HUES48 (cell line): ENCODE measurements around the gene FERMT3.

Experiments used
- H3K27ac ChIP-seq: one replicate; pipeline ENCODE4 v1.7.0; 2013; ENCODE audit warnings: low read depth, low read length, inconsistent platforms
- H3K27me3 ChIP-seq: 2 replicates; pipeline ENCODE4 v1.6.1; 2013; ENCODE audit warnings: mild to moderate bottlenecking, low read length; ENCODE audit not compliant: control insufficient read depth, insufficient read depth
- H3K36me3 ChIP-seq: 2 replicates; pipeline ENCODE4 v1.6.1; 2013; ENCODE audit warnings: low read length; ENCODE audit not compliant: control insufficient read depth, insufficient read depth
- H3K4me1 ChIP-seq: 2 replicates; pipeline ENCODE4 v1.6.1; 2013; ENCODE audit warnings: mild to moderate bottlenecking, low read length; ENCODE audit not compliant: control insufficient read depth, insufficient read depth
- H3K4me3 ChIP-seq: 2 replicates; pipeline ENCODE4 v1.5.1; 2013; ENCODE audit warnings: mild to moderate bottlenecking, low read depth, low read length
- H3K9ac ChIP-seq: 2 replicates; pipeline ENCODE4 v1.6.1; 2013; ENCODE audit warnings: mild to moderate bottlenecking, low read depth, low read length, moderate library complexity
- H3K9me3 ChIP-seq: 2 replicates; pipeline ENCODE4 v1.6.1; 2013; ENCODE audit warnings: low read length; ENCODE audit not compliant: control insufficient read depth, insufficient read depth

Gene FERMT3

DNA sequence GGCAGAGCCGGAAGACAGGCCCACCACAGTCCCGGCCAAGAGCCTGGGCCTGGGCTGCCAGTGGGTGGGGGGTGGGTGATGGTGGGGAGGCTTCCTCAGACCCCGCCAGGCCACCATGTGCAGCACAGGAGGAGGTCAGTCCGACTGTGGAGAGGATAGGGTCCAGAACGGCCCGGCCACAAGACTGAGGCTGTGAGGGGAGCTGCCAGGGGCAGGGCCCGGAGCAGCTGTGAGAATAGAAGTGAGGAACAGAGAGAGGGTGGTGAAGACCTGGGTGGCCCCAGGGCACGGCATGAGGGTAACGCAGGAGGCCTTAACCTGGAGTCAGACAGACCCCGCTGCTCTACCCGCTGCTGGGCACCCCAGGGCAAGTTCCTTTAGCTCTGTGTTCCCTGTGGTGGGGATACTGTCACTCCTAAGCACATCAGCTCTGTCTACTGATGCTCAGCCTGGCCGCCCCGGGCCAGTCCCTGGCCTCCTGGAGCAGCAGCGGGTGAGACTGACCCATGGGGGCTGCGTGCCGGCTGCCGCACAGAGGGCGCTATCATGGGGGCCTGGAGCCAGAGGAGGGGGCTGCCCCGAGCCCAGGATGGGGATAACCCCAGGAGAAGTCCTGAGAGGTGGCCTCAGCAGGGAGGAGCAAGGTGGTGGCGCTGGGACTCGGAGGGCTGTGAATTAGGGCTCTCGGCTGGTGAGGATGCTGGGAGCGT lies 1.7 kb downstream of the FERMT3 start:
- H3K4me1 ChIP-seq = no peaks in the 10 kb centered on the region
- H3K4me3 ChIP-seq = no peak overlapping the region
- H3K27me3 ChIP-seq = no peaks in the 10 kb centered on the region
- H3K36me3 ChIP-seq = peaks cover 54% of the 10 kb centered on the region
- no peak overlapping the region for H3K27ac ChIP-seq
- no peak overlapping the region for H3K9ac ChIP-seq
- no peaks in the 10 kb centered on the region for H3K9me3 ChIP-seq

DNA sequence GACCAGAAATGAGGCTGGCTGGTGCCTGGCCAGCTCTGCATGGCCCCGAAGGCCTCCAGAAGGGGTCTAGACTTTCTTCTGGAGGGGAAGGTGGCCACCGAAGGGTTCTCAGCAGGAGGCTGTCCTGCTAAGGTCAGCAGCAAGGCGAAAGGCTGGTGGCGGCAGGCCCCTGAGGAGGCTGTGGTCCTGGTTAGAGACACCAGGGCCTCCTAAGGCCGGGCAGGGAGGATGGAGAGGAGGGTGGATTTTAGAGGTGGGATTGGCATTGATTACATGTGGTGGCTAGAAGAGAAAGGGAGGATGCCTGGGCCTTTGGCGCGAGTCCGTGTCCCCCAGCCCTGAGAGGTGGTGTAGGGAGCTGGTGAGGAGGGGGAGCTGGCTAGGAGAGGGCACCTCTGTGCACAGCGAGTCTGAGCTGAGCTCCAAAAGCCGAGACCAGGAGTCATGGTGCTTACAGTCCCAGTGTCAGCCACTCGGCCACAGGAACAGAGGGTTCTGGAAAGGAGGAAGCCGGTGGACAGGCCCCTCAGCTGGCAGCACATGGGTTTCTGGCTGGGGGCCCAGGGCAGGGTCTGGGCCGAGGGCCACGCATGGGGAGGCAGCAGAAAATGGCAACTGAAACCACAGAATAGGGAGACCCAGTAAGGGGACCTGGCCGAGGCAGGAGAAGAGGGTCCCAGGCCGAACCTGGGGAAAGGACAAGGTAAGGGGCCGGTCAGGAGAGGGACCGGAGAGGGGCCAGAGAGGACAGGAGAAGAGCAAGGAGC lies 2.5 kb downstream of the FERMT3 start:
- Histone ChIP-seq H3K9me3 (no peaks in the 10 kb centered on the region), H3K4me3 (no peak overlapping the region), H3K4me1 (no peaks in the 10 kb centered on the region), H3K36me3 (peaks cover 47% of the 10 kb centered on the region), H3K9ac (no peak overlapping the region), H3K27ac (no peak overlapping the region), H3K27me3 (no peaks in the 10 kb centered on the region)

GRCh38 chr11:64209563-64209843 lies 3.0 kb downstream of the FERMT3 start:
- no peaks in the 10 kb centered on the region for H3K9me3 ChIP-seq
- no peak overlapping the region for H3K4me3 ChIP-seq
- H3K36me3 ChIP-seq = peaks cover 42% of the 10 kb centered on the region
- no peak overlapping the region for H3K9ac ChIP-seq
- no peak overlapping the region for H3K27ac ChIP-seq
- no peaks in the 10 kb centered on the region for H3K4me1 ChIP-seq
- no peaks in the 10 kb centered on the region for H3K27me3 ChIP-seq

DNA sequence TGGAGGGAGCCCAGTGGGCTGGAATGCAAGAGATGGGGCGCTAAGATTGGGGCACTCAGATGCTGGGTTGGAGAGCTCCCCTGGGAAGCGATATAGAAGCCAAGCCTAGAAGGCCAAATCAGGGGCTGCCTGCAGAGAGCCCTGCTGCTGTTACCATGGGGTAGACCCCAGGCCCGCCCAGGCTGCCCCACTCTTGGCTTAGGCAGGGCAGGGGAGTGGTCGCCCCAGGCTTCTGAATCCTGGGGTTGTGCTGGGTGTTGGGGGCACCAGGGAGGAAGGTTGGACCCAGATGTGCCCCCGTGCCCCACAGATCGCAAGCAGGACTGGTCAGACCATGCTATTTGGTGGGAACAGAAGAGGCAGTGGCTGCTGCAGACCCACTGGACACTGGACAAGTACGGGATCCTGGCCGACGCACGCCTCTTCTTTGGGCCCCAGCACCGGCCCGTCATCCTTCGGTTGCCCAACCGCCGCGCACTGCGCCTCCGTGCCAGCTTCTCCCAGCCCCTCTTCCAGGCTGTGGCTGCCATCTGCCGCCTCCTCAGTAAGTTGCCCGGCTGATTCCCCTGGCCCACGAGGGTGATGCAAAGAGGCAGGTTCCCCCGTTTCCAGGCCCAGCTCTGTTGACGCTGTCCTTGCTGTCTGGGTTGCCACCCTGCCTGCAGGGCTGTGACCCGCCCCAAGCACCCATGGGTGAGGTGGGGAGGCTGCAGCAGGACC lies 3.9 kb downstream of the FERMT3 start:
- Histone ChIP-seq H3K27me3 (no peaks in the 10 kb centered on the region), H3K36me3 (peaks cover 37% of the 10 kb centered on the region), H3K9me3 (no peaks in the 10 kb centered on the region), H3K4me3 (no peak overlapping the region), H3K4me1 (no peaks in the 10 kb centered on the region), H3K9ac (no peak overlapping the region), H3K27ac (no peak overlapping the region)

- Histone ChIP-seq H3K4me3 (no peak overlapping the region), H3K9ac (no peak overlapping the region), H3K4me1 (no peaks in the 10 kb centered on the region), H3K27me3 (no peaks in the 10 kb centered on the region), H3K36me3 (peaks cover 28% of the 10 kb centered on the region), H3K9me3 (no peaks in the 10 kb centered on the region), H3K27ac (no peak overlapping the region)
These were observed 4.8 kb downstream of the FERMT3 start for GRCh38 chr11:64211181-64211872.

DNA sequence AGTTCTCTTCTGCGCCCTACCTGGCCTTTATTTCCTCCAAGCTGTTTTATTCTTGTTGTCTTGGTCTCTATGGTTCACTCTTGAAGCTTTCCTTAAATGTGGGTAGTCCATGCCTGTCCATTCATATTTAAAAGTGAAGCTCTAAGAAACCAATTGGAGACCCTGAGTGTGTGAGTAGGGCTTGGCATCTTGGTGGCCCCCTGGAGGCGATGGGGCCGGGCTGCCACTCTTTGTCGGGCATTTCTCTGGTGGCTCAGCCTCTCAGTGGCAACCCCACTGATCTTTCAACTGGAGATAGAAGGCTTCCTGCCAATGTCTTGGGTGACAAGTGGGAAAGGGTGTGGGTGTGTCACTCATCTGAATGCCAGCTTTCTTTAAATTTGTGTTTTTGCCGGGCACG lies 10.4 kb downstream of the FERMT3 start:
- Histone ChIP-seq H3K36me3 (peaks cover 19% of the 10 kb centered on the region), H3K9me3 (no peaks in the 10 kb centered on the region), H3K4me3 (no peak overlapping the region), H3K27me3 (no peaks in the 10 kb centered on the region), H3K9ac (no peak overlapping the region), H3K27ac (no peak overlapping the region), H3K4me1 (no peaks in the 10 kb centered on the region)

GRCh38 chr11:64218628-64219353 lies 12.3 kb downstream of the FERMT3 start:
- Histone ChIP-seq H3K9ac (no peak overlapping the region), H3K4me3 (no peak overlapping the region), H3K4me1 (no peaks in the 10 kb centered on the region), H3K36me3 (peaks cover 33% of the 10 kb centered on the region), H3K9me3 (no peaks in the 10 kb centered on the region), H3K27ac (no peak overlapping the region), H3K27me3 (no peaks in the 10 kb centered on the region)

- H3K27ac ChIP-seq = no peak overlapping the region
- H3K4me3 ChIP-seq = no peak overlapping the region
- no peaks in the 10 kb centered on the region for H3K27me3 ChIP-seq
- H3K9me3 ChIP-seq = no peaks in the 10 kb centered on the region
- no peak overlapping the region for H3K9ac ChIP-seq
- H3K36me3 ChIP-seq = peaks cover 38% of the 10 kb centered on the region
- H3K4me1 ChIP-seq = no peaks in the 10 kb centered on the region
These were observed 12.8 kb downstream of the FERMT3 start for GRCh38 chr11:64219354-64219684.

DNA sequence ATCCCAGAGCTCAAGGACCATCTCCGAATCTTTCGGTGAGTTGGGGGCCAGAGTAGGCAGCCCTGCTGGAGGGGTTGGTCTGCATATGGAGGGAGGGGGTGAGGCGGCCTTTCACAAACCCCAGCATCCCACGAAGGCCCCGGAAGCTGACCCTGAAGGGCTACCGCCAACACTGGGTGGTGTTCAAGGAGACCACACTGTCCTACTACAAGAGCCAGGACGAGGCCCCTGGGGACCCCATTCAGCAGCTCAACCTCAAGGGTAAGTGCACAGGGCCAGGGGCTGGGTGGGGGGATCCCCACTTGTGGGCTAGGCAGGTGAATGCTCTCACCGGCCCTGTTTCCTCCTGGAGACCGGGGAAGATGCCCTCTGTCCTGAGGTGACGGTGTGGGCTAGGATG lies 13.2 kb downstream of the FERMT3 start:
- no peaks in the 10 kb centered on the region for H3K4me1 ChIP-seq
- H3K4me3 ChIP-seq = no peak overlapping the region
- H3K27me3 ChIP-seq = no peaks in the 10 kb centered on the region
- no peak overlapping the region for H3K27ac ChIP-seq
- no peak overlapping the region for H3K9ac ChIP-seq
- no peaks in the 10 kb centered on the region for H3K9me3 ChIP-seq
- peaks cover 42% of the 10 kb centered on the region for H3K36me3 ChIP-seq

- Histone ChIP-seq H3K9ac (no peak overlapping the region), H3K4me3 (no peak overlapping the region), H3K4me1 (no peaks in the 10 kb centered on the region), H3K9me3 (no peaks in the 10 kb centered on the region), H3K36me3 (peaks cover 38% of the 10 kb centered on the region), H3K27ac (no peak overlapping the region), H3K27me3 (no peaks in the 10 kb centered on the region)
These were observed 13.8 kb downstream of the FERMT3 start for GRCh38 chr11:64220271-64220670.
